Stimulated activated CD4-positive, alpha-beta T cell treated with anti-CD3 and anti-CD28 coated beads, Interleukin-4, amount 100 ng/mL, for 24 hours (primary cell): Measurements from ENCODE around the gene AFTPH.

Experiments
- DNase-seq: peaks from one replicate; pipeline ENCODE4 v3.0.0-alpha.2; 2020

The AFTPH gene

DNA sequence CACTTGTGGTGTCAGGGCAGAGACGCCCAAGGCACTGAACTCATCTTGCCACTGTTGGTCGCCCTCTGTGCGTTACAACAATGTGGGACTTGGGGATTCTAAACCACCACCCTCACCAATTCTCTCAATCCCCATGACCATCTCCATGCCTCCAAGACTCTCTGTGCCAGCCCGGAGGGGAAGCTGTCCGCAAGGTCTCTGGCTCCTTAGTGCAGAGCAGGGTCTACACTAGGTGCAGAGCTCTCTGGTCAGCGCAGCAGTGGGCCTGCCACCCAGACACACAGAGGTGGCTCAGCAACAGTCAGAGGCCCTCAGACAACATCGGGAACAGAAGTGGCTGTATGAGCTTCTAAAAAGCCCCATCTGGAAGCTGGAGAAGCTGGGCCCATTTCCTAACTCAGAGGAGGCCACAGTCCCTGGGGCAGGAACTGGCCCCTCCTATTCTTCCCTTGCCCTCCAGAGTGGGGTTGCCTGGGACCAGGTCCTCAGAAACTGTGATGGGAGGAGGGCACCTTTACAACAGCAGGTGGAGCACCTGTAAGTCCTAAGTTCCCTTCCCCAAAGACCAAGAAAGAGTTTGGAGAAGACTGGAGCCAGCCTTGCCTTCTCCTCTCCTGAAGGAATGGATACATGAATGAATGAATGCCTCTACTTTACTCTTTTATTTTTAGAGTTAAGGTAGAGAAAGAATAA, 91.9 kb downstream of the AFTPH start:
- DNase-seq = no peak

DNA sequence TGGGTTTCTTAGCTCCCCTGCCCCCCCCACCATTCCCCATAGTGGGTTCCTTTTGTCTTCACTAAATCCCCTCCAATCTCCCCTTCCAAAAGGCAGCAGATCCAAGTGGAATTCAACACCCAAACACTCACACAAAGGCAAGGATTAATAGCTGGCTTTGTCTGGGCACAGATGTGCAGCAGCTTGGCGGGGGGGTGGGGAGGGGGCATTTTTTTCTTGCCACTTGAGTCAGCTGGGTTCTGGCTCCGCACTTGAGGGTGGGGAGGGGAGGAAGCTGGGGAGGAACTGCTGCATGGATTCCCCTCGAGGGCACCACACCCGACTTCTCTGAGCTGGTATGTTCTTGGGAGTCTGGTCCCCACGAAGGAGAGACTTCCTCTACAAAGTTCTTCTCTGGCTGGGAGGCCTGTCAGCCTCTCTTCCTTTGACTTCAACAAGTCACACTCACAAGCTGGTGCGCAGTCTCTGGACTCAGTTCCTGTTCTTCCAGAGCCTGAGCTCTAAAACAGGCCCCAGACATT, 93.6 kb downstream of the AFTPH start:
- DNase-seq = no peak

DNA sequence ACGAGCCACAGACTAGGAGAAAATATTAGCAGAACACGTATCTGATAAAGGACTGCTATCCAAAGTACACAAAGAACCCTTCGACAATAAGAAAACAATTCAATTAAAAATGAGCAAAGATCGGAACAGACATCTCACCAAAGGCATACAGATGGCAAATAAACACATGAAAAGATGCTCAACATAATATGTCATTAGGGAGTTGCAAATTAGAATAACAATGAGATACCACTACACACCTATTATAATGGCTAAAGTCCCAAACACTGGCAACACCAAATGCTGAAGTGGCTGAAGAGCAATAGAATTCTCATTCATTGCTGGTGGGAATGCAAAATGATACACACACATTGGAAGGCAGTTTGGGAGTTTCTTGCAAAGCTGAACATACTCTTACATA, 96.5 kb downstream of the AFTPH start:
- DNase-seq = no peak

DNA sequence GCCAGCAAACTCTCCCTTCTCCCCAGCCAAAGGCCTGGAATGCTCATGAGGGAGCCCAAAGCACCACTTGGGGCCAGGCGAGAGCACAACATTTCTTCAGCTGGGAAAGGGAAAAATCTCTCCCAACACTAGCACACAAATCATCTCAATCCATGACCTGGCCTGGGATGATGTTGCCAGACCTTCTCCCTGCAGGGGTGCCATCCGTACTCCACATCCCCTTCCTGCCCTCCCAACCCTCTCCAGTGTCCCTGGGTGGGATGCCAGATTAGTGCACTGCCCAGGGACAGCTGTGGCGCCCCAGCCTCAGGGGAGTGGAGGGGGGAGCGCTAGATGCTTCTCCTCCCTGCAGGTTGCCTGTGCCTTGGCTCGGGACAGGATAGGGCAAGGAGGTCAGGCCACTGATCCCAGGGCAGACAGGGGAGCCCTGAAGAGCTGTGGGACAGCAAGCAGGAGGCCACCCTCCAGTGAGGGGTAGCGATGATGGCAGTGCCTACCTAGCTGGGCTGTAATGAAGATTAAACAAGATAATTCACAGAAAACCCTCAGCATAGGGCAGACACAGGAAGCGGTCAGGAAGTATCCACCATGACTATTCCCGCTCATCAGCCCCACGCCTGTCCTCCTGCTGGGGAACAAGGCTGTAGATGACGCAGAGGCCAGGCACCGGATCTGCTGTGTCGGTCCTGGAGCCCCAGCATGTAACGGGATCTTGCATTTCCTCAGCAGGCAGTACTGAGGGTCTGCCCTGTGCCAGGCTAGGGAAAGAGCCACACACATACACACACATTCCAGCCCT, 98.5 kb downstream of the AFTPH start:
- no peak for DNase-seq

DNA sequence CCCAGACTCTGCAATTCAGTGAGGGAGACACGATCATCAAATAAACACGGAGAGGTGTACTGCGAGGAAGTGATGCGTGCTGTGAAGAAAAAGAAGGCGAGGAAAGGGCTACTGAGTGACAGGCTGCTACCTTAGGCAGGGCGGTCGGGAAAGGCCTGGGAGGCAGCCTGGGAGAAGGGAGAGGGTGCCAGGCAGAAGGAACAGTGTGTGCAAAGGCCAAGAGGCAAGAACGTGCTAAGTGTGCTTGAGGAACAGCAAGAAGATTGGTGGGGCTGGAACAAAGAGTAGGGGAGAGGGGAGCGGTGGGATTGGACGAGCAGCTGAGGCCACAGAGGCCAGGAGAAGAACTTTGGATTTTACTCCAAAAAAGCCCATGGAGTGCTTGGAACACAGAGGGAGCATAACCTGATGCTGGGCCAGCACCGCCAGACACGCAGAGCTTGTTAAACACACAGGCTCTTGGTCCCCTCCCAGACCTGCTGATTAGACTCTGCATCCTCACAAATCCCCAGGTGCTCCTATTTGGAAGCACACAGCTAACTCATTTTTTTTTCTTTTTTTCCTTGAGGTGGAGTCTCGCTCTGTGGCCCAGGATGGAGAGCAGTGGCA, 99.2 kb downstream of the AFTPH start:
- no peak for DNase-seq

DNA sequence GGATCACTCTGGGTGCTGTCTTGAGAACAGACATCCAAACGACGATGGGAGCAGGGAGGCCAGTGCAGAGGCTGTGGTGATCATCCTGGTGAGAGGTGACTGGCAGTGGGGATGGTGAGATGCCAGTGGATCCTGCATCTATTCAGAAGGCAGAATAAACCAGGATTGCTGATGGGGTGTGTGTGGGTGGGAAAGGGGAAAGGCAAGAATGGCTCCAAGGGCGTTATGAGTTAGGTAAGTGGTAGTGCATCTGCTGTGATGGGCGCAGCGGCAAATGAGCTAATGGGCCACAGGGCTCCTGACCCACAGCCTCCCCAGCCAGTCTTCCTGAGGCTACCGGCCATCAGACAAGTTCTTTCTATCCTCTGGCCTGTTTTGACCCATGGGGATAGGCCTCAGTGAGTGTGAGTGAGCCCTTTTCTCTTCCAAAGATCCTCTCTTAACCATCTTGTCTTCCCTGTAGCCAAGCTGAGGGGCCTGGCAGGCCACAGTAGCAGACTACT, 100.0 kb downstream of the AFTPH start:
- no peak for DNase-seq

DNA sequence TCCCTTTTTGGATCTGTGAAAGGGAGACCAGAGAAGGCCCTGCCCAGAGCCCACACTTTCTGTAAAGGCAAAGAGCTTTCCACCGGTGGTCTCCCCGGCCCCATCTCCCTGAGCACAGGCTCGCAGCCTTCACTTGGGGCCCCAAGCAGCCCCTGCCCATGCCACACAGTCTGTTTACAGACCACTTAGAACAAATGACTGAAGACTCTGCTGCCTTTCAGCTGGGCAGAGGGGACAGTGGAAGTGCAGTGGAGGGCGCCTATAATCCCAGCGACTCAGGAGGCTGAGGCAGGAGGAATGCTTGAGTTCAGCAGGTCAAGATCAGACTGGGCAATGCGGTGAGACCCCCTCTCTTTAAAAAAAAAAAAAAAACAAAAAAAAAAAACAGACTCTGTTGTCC, 100.7 kb downstream of the AFTPH start:
- DNase-seq = no peak

DNA sequence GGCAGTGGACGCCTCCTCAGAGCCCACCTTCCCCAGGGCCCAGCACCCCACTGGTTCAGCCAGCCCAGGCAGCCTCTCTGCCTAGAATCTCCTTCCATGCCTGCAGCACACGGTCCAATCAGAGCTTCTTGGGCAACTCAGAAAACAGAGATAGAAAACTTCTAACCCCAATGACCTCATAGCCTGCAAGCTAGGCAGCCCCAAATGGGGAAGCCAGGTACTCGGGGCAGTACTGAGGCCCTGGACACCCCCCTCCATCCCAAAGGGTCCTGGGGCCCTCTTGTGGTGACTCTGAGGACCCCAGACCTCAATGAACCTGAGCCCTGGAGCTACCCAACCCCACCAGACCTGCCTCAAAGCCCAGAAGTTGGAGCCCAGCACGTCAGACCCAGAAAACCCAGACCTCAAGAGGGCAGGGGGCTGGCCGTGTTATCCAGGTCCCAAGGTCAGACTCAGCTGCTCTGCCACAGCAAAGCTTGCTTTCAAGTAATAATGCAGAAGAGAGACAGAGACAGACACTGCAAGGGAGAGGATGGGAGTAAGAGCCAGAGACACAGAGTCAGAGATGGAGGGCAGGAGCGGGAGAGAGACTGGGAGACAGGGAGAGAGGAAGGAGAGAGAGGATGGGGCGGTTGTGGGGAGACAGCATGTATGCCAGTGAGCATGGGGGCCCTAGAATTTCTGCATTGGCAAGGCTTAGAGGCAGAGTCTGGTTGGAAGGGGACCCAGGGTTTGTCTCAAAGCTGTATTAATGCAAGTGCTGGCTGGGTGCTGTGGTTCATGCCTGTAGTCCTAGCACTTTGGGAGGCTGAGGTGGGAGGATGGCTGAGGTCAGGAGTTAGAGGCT, 101.4 kb downstream of the AFTPH start:
- no peak for DNase-seq

DNA sequence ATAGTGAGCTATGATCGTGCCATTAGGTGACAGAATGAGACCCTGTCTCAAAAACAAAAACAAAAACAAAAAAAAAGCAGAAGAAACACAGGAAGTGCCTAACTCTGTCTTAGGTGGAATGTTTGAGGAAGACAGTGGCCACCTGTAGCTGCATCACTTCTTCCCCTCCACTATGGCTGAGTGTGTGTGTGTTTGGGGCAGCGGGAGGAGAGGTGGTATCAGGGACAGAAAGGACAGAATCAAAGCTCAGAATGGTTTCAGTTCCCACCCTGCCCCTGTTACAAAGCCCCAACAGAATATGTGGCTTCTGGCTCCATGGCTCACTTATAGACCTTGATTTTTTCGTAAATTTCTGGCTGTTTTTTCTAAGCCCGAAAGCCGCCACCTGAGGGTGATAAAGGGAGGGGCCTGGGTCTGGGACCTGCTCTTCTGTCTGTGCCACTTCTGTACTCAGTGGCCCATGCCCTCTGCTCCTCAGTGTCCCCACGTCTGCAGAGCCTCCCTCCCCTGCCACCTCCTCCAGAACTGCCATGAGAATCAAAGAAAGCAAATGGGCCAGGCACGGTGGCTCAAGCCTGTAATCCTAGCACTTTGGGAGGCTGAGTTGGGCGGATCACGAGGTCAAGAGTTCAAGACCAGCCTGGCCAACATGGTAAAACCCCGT, 102.2 kb downstream of the AFTPH start:
- DNase-seq = no peak

DNA sequence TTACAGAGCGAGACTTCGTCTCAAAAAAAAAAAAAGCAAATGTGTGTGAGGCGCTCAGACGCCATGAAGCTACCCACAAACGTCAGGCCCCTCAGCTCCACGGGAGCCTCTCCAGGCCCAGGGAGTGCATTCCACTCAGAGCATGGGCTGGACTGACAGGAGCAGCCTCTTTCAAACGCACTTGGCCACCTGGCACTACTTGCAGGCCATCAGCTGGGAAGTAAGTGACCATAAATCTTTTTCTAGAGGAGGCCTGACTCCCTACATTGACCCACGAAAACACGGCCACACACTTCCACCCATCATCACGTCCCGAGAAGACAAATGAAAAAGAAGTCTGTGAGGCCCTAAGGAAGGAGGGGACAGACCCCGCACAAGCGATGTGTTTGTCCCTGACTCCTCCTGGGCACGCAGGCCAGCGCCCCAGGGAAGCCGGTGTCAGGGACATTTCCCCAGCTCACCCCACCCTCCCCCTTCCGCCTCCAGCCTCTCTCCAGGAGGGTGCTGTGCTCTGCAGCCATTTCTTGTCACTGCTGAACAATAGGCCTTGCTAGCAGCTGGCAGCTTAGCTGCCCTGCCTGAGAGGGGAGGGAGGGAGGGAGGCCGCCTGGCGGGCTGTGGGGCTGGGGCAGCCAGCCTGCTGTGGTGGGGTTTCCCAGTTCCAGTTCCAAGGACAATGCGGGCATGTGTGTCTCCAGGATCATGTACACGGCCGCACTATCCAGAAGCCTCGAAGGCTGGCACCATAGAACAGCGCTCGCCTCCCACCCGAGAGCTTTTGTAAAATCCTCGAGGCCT, 103.0 kb downstream of the AFTPH start:
- DNase-seq = no peak

DNA sequence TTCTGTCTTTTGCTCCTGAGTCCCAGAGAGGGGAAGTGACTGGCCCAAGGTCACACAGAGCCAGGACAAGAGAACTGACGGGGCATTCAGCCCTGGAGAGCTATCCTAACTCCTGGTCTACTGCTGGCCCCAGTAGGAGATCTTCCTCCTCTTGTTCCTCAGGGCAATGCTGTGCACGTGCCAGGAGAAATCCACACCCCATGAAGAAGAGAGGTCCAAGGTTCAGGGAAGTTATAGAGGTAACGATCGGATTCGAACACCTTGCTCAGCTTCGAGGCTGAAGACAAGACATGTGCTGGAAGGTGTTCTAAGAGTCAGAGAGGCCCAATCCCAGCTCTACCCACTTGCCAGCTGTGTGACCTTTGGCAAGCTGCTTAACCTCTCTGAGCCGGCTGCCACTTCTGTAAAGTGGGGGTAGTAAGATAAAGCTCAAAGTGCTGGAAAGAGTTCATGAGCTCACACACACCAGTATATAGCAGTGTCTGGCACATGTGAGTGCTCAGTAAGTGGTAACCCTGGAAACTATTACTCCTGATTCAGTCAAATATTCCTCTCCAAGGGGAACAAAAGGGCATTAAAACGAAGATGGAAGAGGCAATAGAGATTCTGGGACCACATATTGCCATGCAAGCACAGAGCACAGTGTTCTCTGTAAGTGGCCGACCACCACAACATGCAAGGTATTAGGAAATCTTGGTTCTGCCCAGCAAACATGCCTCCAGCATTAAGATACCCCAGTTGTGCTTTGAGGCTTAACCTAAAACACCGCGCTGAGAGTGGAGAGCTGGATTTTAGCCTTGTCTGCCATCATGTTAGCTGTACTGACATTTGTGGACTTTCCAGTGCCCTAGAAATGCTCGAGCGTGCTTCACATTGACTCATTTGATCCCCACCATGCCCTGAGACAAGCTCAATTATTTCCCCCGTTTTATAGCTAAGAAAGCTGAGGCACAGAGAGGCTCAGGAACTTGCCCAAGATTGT, 104.0 kb downstream of the AFTPH start:
- no peak for DNase-seq

DNA sequence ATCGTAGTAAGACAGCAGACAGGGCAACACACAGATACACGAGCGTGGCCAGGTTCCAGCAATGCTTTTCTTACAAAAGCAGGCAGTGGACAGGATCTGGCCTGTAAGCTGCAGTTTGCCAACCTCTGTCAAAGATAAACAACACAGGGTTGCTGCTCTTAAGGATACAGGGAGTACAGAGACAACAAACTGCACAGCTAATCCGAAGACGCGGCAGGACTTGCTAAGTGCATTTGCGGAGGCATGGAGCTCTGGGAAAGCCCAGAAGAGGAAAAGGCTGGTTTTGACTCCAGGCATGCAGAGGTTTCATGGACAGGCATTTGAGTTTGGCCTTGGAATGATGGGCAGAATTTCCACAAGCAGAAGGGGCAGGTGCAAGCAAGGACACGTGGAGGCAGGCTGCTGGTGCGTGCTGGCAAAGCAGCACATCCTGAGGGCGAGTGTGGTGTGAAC, 105.2 kb downstream of the AFTPH start:
- no peak for DNase-seq

DNA sequence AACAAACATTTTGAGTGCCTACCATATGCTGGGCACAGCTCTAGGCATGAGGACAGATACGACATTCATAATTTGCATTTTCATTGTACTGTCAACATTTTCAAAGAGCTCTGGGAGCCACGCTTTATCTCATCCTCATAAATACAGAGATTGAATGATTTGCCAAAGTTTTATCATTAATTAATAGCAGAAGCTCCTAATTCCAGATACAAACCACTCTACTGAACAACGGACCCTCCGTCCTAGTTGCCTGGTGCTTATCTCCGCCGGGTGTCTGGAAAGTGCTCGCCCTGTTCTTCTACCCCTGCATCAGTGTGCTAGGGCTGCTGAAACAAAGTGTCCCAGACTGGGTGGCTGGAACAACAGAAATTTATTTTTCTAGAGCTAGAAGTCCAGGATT, 105.7 kb downstream of the AFTPH start:
- DNase-seq = no peak

DNA sequence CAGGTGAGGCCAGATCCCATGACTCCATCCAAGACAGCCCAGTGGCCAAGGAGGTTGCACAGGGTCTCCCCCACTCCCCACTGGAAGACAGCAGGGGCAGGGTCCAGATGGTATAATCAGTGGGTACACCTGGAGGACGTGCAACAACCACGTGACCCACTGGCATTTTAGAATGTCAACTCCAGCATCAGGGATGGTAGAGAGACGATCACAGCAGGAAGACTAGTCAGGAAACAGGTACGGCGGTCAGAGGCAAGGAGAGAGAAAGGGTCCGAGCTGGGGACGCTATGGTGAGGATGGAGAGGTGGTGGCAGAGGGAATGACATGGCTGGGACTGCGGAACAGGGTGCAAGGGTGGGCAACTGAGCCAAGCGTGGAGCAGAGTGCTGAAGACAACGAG, 106.6 kb downstream of the AFTPH start:
- DNase-seq = no peak

DNA sequence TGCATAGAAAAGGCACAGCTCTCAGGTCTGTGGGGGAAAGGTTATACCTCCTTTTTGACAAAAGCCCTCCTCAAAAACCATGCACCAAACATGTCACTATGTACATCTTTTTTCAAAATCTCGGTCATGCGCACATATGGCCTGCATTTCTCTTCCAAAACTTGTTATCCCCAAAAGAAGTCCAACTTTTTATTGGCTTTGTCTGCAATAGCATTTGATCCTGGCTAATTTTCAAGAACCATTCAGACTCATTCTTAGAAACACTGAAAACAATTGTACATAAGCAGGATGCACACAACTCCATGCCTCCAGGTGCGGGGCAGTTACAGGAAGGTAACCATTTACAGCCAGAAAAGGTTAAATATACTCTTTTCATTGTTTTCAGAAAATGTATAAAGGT, 107.6 kb downstream of the AFTPH start:
- DNase-seq = no peak

DNA sequence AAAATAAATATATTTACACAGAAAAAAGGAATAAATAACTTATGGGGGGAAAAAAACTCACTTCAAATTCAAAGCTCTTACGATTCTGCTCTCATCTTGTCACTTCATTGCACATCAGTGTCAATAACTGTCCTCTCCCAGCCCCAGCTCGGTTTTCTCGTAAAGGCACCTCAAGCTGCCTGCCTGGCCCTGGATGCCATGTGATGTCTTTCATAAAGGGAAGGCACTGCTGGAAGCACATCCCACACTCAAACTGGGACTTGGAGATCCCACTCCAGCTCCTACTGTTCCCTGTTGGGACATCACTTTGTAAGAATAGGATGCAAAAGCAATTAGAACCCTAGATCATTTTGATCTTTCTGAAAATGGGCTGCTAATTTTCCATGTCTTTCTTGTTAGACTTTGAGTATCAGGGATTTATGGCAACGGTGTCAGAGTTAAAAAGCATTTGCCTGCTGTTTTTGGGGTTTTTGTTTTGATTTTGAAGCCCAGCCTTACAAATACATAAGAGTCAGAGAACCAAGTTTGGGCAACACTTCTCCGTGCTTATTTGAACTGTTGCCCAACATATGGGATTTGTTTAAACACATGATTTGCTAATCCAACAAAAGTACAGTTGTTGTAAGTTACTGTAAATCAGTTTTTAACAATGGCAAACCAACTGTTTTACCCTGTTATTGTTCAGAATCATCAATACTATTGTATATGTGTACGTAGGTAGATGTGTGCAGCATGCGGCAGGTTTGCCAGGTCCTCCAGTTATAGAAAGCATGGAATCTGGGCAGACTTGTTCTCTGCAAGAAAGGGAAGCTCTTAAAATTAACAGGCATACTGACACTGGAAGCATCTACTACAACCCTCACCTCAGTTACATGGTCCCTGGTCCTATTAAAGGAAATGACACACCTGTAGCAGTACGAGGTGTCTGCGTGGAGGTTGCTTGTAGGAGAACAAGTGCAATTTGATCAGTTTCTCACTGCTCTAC, 109.0 kb downstream of the AFTPH start:
- no peak for DNase-seq

DNA sequence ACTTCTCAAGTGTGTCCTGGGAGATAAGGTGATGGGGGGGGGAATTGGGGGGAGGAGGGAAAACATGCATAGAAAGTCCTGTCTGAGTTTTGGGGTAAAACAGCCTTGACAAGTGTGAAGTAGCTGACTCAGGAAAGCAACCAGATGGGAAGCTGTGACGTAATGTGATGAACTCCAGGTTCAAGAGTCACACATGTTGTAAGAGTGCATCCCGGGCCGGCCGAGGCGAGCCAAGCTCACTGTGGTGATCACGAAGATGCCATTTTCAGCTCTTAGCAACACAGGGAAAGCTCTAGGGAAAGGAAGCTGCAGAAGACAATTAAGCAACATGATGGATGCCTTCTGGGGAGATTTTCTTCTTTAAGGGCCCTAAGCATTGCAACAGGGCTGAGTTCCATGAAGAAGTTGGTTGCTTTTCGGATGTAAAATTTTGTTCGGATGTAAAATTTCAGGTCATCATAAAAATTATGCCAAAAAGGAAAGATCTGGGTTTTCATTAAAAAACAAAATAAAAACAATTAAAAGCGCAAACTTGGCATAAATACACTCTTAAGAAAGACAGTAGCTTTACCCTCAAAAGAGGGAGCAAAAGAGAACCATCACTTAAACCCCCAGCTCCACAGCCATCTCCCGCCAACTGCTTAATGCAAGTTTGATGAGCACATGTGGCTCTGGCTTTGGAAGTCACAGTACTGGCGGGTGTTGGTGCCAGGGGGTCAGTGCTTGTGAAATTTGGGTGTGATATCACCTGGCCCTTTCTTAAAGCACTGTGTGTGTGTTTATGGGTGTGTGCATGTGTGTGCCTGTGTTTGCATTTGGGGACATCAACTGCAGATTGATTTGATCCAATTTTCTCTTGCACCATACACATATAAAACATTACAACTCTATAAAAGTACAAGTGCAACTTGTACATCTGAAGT, 110.5 kb downstream of the AFTPH start:
- no peak for DNase-seq
